22Rv1 (cell line): ENCODE measurements around the gene TMEM178B.

ENCODE experiments used
- ZFX ChIP-seq: fragments of 450-650 bp; IDR thresholded peaks from 2 replicates; pipeline ENCODE4 v1.6.1; 2017; ENCODE audit warnings: antibody characterized with exemption, borderline replicate concordance
- TF ChIP-seq, protein P1 (sequence below): fragments of 450-650 bp; IDR thresholded peaks from 2 replicates; pipeline ENCODE4 v1.5.1; 2017; ENCODE audit warnings: mild to moderate bottlenecking

DNA sequence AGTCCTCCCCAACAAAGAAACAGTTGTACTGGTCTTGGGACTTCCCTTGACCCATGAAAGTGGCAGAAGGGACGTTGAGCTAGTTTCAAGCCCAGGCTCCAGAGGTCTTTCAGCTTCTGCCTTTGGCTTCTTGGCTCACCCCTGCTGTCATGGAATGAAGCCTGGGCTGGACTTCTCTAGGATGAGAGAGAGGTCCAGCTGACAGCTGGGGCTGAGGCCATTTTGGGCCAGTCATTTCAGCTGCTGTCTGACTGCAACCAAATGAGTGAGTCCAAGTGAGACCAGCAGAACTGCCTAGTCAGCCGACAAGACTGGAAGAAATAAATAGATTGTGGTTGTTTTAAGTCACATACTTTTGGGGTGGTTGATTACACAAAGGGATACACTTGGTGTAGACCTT is 76.6 kb downstream of the TMEM178B start:
- TF ChIP-seq, protein P1, sequence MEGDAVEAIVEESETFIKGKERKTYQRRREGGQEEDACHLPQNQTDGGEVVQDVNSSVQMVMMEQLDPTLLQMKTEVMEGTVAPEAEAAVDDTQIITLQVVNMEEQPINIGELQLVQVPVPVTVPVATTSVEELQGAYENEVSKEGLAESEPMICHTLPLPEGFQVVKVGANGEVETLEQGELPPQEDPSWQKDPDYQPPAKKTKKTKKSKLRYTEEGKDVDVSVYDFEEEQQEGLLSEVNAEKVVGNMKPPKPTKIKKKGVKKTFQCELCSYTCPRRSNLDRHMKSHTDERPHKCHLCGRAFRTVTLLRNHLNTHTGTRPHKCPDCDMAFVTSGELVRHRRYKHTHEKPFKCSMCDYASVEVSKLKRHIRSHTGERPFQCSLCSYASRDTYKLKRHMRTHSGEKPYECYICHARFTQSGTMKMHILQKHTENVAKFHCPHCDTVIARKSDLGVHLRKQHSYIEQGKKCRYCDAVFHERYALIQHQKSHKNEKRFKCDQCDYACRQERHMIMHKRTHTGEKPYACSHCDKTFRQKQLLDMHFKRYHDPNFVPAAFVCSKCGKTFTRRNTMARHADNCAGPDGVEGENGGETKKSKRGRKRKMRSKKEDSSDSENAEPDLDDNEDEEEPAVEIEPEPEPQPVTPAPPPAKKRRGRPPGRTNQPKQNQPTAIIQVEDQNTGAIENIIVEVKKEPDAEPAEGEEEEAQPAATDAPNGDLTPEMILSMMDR: no peak
- TF ChIP-seq ZFX: no peak
